D341Med (cell line): ENCODE measurements around the gene SMU1.
"Not testable (repeated sequence)": the region's sequence is repeated elsewhere in the genome, so short reads cannot be mapped to it uniquely, and the experiment has no call there.

Experiments used
- DNase-seq: peaks from one replicate; pipeline ENCODE4 v3.0.0; 2012; ENCODE audit warnings: low spot score

The SMU1 gene

DNA sequence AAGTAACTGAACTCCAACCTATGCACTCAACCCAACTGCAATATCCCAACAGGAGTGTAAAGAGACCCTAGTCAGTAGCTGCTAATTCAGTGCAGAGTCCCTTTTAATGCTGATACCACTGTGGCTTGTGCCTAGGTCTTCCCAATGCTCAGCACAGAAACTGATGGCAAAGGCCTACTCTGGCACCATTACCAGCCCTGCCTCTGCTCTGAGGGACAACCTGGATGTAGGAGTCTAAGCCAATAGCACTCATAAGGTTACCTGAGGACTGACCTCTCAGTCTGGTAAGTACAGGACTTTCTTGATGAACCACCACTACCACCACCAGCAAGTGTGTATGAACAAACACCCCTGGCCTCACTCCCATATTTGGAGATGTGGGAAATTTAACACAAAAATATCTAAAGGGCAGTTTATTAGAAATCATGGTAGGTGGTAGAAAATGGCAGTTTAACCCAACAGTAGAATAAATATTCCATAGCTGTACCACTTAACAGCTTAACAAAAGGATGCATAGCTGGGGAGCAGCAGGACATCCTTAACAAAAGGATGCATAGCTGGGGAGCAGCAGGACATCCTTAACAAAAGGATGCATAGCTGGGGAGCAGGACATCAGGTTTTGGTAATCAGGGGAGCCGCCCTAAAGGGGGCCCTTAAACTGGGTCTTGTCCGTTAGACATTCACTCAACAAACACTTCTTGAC is 62.4 kb downstream of the SMU1 start:
- DNase-seq = no peak

DNA sequence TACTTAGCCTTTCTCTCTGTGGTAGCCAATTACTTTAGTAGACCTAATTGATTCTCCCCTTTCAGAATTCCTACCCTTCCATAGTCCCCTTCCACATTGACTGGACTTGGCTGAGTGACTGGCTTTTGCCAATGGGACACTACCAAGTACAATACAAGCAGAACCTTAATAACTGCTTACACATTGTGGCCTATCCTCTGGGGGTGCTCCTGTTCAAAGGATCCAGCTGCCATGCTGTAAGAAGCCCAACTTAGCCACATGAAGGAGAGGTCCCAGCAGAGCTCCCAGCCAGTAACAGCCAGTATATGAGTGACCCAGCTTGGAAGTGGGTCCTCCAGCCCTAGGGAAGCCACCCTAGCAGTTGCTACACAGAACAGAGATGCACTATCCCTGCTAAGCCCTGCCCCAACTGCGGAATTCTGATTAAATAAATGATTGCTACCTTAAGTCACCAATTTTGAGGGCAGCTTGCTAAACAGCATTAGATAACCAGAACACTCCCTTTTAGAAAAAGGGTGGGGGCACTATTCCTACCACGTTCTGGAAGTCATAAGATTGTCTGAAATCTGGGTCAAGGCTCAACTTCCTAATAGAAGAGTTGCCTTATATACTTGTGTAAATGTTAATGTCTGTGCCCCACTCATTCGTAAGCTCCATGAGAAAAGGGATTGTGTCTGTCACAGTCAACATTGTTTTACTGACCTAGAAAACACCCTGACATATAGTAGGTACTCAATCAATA is 64.0 kb downstream of the SMU1 start:
- no peak for DNase-seq

DNA sequence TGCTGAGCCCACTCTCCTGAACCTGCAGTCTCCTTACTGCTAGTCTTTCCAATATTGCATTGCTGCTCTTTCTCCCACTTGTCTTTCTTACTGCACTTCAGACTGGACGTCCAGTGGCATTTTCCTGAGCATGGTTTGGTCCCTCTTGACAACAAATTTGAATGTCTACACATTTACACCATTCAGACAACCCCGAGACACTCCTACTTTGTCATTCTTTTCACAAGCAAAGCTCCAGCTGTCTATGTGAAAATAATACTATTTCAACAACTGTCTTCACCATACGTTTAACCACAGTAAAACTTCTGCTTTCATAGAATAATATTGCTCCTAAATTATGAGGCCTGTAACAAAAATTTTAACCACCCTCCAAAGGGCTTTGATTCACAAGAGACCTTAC is 64.6 kb downstream of the SMU1 start:
- DNase-seq = no peak

DNA sequence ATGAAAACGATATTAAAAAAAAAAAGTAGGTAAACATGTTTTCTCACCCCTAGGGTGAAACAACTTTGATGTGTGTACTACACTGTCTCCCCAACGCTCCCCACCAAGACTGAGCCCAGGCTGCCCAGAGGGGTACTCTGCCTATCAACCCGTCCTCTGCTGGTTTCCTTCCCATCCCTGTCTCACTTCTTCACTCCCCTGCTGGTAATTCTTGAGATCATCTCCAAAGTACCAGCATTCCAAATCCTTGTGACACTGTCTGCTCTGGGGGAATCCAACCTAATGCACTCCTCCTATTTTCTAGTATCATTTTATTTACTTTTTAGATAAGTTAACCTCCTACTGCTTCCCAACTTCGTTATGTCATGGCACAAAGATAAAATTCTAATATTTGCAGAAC is 68.7 kb downstream of the SMU1 start:
- DNase-seq = no peak

DNA sequence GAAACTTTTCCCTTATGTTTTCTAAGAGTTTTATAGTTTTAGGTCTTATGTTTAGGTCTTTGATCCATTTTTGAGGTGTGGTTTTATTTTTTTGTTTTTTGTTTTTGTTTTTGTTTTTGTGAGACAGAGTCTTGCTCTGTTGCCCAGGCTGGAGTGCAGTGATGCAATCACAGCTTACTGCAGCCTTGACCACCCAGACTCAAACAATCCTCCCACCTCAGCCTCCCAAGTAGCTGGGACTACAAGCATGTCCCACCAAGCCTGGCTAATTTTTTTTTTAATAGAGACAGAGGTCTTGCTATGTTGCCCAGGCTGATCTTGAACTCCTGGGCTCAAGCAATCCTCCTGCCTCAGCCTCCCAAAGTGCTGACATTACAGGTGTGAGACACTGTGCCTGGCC is 71.1 kb downstream of the SMU1 start:
- not testable (repeated sequence) for DNase-seq

DNA sequence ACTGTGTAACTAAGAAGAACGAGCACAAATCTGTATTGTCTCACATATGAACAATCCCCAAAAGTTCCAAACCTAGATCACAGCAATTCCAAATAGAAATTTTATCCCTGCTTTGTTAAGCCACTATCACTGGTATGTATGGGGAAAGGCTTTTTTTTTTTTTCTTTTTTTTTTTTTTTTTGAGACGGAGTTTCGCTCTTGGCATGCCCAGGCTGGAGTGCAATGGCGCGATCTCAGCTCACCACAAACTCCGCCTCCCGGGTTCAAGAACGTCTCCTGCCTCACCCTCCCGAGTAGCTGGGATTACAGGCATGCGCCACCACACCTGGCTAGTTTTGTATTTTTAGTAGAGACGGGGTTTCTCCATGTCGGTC is 75.8 kb downstream of the SMU1 start:
- not testable (repeated sequence) for DNase-seq

DNA sequence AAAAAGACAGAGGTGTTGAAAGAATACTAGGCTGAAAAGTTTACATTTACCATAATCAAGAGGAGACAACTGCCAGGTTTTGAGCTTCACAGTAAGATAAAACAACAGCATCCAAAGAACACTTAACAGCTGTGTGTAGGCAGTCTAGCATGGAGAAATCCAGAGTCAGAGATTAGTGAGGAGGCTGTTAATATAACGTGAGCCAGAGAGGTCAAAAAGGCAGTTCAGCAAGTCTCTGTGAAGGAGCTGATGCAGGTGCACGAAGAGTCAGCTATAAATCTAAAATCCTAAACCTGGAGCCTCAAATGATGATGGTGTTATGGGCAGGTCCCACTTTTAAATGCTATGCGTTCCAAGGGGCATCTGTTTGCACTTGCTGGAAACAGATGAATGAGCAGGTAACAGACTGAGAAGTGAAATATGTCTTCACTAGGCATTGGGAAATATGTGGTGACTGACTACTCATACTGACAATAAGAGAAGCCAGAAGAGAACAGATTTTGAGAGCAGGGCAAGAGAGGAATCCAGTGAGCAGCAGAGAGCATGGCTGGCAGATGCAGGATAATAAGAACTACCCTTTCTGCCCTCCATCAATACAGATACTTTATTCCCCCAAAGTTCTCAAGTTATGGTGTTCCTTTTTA is 83.8 kb downstream of the SMU1 start:
- DNase-seq = no peak

DNA sequence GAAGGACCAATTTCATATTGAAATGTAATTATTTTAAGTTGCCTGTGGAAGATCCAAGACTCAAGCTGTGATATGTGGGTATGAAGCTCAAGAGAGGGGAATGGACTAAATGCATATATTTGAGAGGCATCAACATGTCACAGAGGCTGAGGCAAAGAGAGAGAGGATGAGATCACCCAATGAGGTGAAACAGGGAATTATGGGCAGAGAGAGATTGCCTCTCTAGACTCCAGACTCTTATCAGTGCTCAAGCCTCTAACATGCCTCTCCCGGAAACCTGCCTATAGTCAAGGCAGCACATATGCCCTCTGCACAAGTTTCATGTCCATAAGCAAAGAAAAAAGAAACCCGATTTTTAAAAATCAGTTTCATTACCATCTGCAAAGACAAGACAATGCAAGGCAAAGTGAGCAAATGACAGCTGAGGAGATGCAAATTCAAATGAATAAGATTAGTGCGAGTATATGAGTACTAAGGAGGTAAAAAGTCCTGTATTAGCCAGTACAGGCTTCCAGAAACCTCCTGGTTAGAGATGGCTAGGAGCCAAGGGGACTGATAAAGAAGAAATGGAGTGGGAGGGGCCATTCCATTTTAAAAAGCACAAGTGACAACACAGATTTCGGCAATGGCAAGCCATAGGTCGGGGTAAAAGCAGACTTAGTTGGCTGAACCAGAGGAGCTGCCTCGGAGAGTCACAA is 84.4 kb downstream of the SMU1 start:
- no peak for DNase-seq
